ENCODE results near the gene PDIA3.
A peak's percentile ranks its signal among the peaks of the same experiment; 100 is the strongest.

PDIA3 gene

DNA sequence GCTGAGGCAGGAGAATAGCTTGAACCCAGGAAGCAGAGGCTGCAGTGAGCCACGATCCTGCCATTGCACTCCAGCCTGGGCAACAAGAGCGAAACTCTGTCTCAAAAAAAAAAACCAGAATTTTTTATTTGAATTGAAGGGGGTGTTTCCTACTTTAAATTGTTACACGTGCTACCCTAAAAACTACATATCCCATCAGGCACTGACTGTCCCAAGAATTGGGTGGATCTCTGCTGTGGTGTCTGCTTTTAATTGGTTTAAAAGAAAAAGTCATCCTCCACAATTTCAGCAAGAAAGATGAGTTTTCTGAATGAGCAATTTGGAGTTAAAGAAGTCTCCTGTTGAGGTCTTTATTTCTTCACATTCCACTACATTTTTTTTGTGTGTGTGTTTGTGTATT lies 2.1 kb downstream of the PDIA3 start:
- DNase-seq, result peak in 1 of 3 donors; percentile 10
- peaks cover 29% of the 10 kb centered on the region for H3K4me1 ChIP-seq (ENCODE audit: control insufficient read depth, insufficient read depth, low read length, poor library complexity, severe bottlenecking)
- no peaks in the 10 kb centered on the region for H3K9me3 ChIP-seq (ENCODE audit: control insufficient read depth, low read length)
- H3K36me3 ChIP-seq (ENCODE audit: control insufficient read depth, insufficient read depth, low read length), result peaks cover under 1% of the 10 kb centered on the region
- peak overlapping the region; percentile 32 for H3K27ac ChIP-seq (ENCODE audit: insufficient read depth, low read length, poor library complexity, severe bottlenecking)
- no peaks in the 10 kb centered on the region for H3K27me3 ChIP-seq (replicated peaks; ENCODE audit: control insufficient read depth, insufficient read depth, low read length, poor library complexity, severe bottlenecking)
- H3K4me3 ChIP-seq (ENCODE audit: insufficient read depth, low read depth, low read length, poor library complexity, severe bottlenecking), result no peak overlapping the region

DNA sequence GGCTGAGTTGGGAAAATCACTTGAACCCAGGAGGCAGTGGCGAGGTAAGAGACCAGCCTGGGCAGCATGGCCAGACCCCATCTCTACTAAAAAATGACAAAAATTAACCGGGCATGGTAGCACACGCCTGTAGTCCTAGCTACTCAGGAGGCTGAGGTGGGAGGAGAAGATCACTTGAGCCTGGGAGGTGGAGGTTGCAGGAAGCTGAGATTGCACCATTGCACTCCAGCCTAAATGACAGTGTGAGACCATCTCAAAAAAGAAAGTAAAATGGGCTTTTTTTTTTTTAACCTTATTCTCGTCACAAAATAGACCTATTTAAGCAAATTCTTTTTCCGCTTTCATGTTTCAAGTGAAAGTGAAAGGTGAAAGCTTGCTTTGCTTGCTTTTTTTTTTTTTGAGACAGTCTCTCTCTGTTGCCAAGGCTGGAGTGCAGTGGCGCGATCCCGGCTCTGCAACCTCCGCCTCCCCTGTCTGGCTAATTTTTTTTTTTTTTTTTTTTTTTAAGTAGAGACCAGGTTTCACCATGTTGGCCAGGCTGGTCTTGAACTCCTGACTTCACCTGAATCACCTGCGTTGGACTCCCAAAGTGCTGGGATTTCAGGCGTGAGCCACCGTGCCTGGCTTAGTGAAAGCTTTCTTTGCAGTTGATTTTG lies 3.6 kb downstream of the PDIA3 start:
- Histone ChIP-seq H3K4me1 (ENCODE audit: control insufficient read depth, insufficient read depth, low read length, poor library complexity, severe bottlenecking) (peaks cover 29% of the 10 kb centered on the region), H3K36me3 (ENCODE audit: control insufficient read depth, insufficient read depth, low read length) (peaks cover 11% of the 10 kb centered on the region), H3K9me3 (ENCODE audit: control insufficient read depth, low read length) (no peaks in the 10 kb centered on the region), H3K4me3 (ENCODE audit: insufficient read depth, low read depth, low read length, poor library complexity, severe bottlenecking) (peak overlapping the region; percentile 45), H3K27ac (ENCODE audit: insufficient read depth, low read length, poor library complexity, severe bottlenecking) (peak overlapping the region; percentile 45), H3K27me3 (replicated peaks; ENCODE audit: control insufficient read depth, insufficient read depth, low read length, poor library complexity, severe bottlenecking) (no peaks in the 10 kb centered on the region)
- peak; percentile 17 to 43 (median 34) for DNase-seq

DNA sequence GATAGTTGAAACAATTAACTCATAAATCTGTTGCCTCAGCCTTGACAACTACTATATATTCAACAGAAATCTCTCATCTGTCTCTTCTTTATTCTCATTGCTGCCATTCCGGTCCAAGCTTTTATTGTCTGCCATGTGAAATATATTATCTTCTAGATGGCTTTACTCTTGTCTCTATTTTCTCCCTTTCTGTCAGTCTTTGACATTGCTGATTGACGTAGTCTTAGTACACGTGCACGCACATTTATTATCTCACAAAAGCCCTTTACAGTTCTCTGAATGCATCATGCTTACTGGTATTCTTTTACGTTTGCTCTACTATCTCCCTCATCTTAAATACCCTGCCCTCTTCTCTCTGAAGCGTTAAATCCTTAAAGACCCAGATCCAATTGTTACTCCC lies 5.6 kb downstream of the PDIA3 start:
- no peak for DNase-seq
- Histone ChIP-seq H3K27me3 (replicated peaks; ENCODE audit: control insufficient read depth, insufficient read depth, low read length, poor library complexity, severe bottlenecking) (no peaks in the 10 kb centered on the region), H3K36me3 (ENCODE audit: control insufficient read depth, insufficient read depth, low read length) (peaks cover 32% of the 10 kb centered on the region), H3K4me3 (ENCODE audit: insufficient read depth, low read depth, low read length, poor library complexity, severe bottlenecking) (no peak overlapping the region), H3K9me3 (ENCODE audit: control insufficient read depth, low read length) (no peaks in the 10 kb centered on the region), H3K27ac (ENCODE audit: insufficient read depth, low read length, poor library complexity, severe bottlenecking) (peak overlapping the region; percentile 26), H3K4me1 (ENCODE audit: control insufficient read depth, insufficient read depth, low read length, poor library complexity, severe bottlenecking) (peaks cover 26% of the 10 kb centered on the region)

DNA sequence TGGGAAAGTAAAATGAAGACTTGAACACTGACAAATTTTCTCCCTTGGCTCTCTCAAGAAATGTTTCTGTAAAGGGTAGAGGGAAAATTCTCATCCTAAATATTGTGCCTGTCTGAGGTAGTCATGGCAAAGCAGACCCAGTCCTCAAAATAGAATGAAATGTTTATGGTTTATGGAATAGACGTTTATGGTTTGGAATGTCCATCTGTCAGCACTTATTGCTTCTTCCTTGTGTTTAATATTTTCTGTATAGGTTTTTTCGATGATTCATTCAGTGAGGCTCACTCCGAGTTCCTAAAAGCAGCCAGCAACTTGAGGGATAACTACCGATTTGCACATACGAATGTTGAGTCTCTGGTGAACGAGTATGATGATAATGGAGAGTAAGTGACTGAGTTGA lies 16.6 kb downstream of the PDIA3 start:
- Histone ChIP-seq H3K9me3 (ENCODE audit: control insufficient read depth, low read length) (no peaks in the 10 kb centered on the region), H3K4me1 (ENCODE audit: control insufficient read depth, insufficient read depth, low read length, poor library complexity, severe bottlenecking) (no peaks in the 10 kb centered on the region), H3K36me3 (ENCODE audit: control insufficient read depth, insufficient read depth, low read length) (peaks cover 79% of the 10 kb centered on the region), H3K27me3 (replicated peaks; ENCODE audit: control insufficient read depth, insufficient read depth, low read length, poor library complexity, severe bottlenecking) (no peaks in the 10 kb centered on the region), H3K4me3 (ENCODE audit: insufficient read depth, low read depth, low read length, poor library complexity, severe bottlenecking) (no peak overlapping the region), H3K27ac (ENCODE audit: insufficient read depth, low read length, poor library complexity, severe bottlenecking) (no peak overlapping the region)
- no peak for DNase-seq

DNA sequence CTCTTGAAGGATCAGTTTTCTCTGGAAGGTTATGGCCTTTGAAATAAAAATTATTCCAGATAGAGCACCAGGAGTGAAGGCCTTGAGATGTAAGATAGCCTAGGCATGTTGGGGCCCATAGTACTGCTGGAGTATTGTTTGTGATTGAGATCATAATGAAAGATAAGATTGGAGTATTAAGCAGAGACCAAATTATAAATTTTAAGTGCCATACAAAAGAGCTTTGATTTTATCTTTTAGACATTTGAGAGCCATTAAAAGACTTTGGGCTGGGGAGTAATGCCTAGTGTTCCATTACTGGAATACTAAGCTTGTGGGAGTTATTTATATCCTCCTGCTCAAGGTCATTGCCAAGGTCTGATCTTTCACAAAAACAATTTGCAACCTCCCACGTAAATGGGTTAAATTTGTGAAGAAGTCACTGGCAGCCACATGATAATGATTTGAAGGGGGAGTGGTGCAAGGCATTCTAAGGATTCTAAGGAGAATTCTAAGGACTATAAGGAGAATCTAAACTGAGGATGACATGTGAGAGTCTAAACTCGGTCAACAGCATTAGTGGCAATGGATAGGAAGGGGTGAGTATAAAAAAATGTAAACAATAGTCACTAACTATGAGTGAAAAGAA lies 17.7 kb downstream of the PDIA3 start:
- H3K36me3 ChIP-seq (ENCODE audit: control insufficient read depth, insufficient read depth, low read length), result peaks cover 81% of the 10 kb centered on the region
- no peaks in the 10 kb centered on the region for H3K27me3 ChIP-seq (replicated peaks; ENCODE audit: control insufficient read depth, insufficient read depth, low read length, poor library complexity, severe bottlenecking)
- no peaks in the 10 kb centered on the region for H3K9me3 ChIP-seq (ENCODE audit: control insufficient read depth, low read length)
- H3K4me1 ChIP-seq (ENCODE audit: control insufficient read depth, insufficient read depth, low read length, poor library complexity, severe bottlenecking), result no peaks in the 10 kb centered on the region
- H3K27ac ChIP-seq (ENCODE audit: insufficient read depth, low read length, poor library complexity, severe bottlenecking), result no peak overlapping the region
- H3K4me3 ChIP-seq (ENCODE audit: insufficient read depth, low read depth, low read length, poor library complexity, severe bottlenecking), result no peak overlapping the region
- no peak for DNase-seq

DNA sequence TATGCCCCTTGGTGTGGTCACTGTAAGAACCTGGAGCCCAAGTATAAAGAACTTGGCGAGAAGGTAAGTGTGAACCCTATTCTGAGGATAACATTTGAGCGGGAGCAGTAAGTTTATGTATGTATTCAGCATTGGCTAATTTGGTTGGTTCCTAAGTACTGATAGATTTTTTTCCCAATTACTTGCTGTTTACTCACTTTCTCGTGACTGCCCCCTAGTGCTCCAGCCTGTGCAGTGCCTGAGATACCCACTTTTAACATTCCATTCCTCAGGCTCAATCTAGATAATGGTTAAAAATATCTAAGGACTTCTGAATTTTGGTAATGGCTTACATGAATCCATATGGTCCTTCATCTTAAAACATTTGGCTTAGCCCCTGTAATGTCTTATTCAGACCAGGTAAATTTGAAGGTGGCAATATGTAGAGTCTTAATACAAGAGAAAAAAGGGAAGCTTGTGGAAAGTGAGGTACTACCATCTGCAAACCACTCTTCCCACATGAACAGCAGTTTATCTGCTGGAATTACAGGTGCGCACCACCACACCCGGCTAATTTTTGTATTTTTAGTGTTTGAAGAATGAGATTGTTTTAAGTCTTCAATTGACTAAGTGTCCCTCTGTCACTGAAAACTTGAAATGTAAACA lies 23.5 kb downstream of the PDIA3 start:
- Histone ChIP-seq H3K4me1 (ENCODE audit: control insufficient read depth, insufficient read depth, low read length, poor library complexity, severe bottlenecking) (no peaks in the 10 kb centered on the region), H3K9me3 (ENCODE audit: control insufficient read depth, low read length) (no peaks in the 10 kb centered on the region), H3K36me3 (ENCODE audit: control insufficient read depth, insufficient read depth, low read length) (peaks cover 83% of the 10 kb centered on the region), H3K27ac (ENCODE audit: insufficient read depth, low read length, poor library complexity, severe bottlenecking) (no peak overlapping the region), H3K4me3 (ENCODE audit: insufficient read depth, low read depth, low read length, poor library complexity, severe bottlenecking) (no peak overlapping the region), H3K27me3 (replicated peaks; ENCODE audit: control insufficient read depth, insufficient read depth, low read length, poor library complexity, severe bottlenecking) (no peaks in the 10 kb centered on the region)
- DNase-seq, result peak in 1 of 3 donors; percentile 37

DNA sequence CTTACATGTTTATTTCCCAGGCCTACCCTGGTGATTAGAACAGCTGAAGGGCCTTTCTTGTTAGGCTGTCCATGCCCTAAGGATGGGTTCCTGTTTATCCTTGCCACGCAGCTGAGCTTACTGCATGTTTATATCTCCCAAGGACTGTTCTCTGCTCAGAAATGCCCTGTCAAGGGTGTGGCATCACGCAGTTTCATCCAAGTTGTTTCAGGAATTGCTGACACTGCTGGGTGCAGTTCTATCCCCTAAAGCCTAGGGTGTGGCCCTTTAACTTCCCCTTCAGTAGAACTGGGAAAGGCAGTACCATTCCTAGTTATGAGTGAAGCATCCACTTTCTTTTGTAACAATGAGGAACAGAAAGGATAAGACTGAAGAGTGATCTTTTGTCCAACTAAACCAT lies 25.6 kb downstream of the PDIA3 start:
- H3K4me3 ChIP-seq (ENCODE audit: insufficient read depth, low read depth, low read length, poor library complexity, severe bottlenecking), result no peak overlapping the region
- H3K9me3 ChIP-seq (ENCODE audit: control insufficient read depth, low read length), result no peaks in the 10 kb centered on the region
- H3K27ac ChIP-seq (ENCODE audit: insufficient read depth, low read length, poor library complexity, severe bottlenecking), result no peak overlapping the region
- H3K27me3 ChIP-seq (replicated peaks; ENCODE audit: control insufficient read depth, insufficient read depth, low read length, poor library complexity, severe bottlenecking), result no peaks in the 10 kb centered on the region
- no peak for DNase-seq
- peaks cover 62% of the 10 kb centered on the region for H3K36me3 ChIP-seq (ENCODE audit: control insufficient read depth, insufficient read depth, low read length)
- H3K4me1 ChIP-seq (ENCODE audit: control insufficient read depth, insufficient read depth, low read length, poor library complexity, severe bottlenecking), result peaks cover 5% of the 10 kb centered on the region

DNA sequence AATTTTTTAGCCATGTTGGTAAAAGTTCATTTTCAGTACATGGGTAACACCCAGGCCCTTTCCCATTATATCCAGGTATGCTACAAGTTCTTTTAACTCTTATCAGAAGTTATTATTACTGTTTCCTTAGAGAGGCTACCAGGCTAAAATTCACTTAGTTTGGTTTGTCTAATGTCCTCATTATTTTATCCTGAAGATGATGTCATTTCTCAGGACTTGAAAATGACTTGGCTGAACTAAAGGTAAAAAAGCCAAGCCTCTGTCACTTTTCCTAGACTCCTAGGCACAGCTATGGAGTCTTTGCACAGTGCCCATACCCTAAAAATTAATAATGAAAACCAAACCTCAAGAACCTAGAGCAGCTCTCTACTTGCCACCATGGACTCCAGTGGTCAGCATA lies 26.4 kb downstream of the PDIA3 start:
- peaks cover 5% of the 10 kb centered on the region for H3K4me1 ChIP-seq (ENCODE audit: control insufficient read depth, insufficient read depth, low read length, poor library complexity, severe bottlenecking)
- no peaks in the 10 kb centered on the region for H3K27me3 ChIP-seq (replicated peaks; ENCODE audit: control insufficient read depth, insufficient read depth, low read length, poor library complexity, severe bottlenecking)
- no peak overlapping the region for H3K4me3 ChIP-seq (ENCODE audit: insufficient read depth, low read depth, low read length, poor library complexity, severe bottlenecking)
- DNase-seq, result no peak
- H3K36me3 ChIP-seq (ENCODE audit: control insufficient read depth, insufficient read depth, low read length), result peaks cover 55% of the 10 kb centered on the region
- no peaks in the 10 kb centered on the region for H3K9me3 ChIP-seq (ENCODE audit: control insufficient read depth, low read length)
- H3K27ac ChIP-seq (ENCODE audit: insufficient read depth, low read length, poor library complexity, severe bottlenecking), result no peak overlapping the region

DNA sequence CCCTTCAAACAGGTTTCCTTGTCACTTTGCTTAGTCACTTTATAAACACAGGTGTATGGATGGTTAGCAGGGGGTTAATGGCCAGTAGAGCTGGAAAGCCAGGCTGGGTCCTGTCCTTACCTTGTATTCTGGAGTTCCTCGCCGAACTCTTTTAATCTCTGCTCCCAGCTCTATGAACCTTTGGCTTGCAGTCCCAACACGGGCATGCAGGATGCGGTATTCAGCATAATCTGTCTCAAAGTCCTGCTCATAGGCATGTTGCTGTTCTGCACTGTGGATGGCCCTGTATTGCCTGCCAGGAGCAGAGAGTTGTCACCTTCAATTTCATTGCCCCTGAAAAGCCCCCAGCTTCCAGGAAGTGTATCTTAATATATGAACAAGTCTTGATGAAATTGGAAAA lies 27.8 kb downstream of the PDIA3 start:
- H3K4me1 ChIP-seq (ENCODE audit: control insufficient read depth, insufficient read depth, low read length, poor library complexity, severe bottlenecking), result peaks cover 10% of the 10 kb centered on the region
- H3K27me3 ChIP-seq (replicated peaks; ENCODE audit: control insufficient read depth, insufficient read depth, low read length, poor library complexity, severe bottlenecking), result no peaks in the 10 kb centered on the region
- no peaks in the 10 kb centered on the region for H3K9me3 ChIP-seq (ENCODE audit: control insufficient read depth, low read length)
- no peak for DNase-seq
- peaks cover 42% of the 10 kb centered on the region for H3K36me3 ChIP-seq (ENCODE audit: control insufficient read depth, insufficient read depth, low read length)
- no peak overlapping the region for H3K27ac ChIP-seq (ENCODE audit: insufficient read depth, low read length, poor library complexity, severe bottlenecking)
- no peak overlapping the region for H3K4me3 ChIP-seq (ENCODE audit: insufficient read depth, low read depth, low read length, poor library complexity, severe bottlenecking)

DNA sequence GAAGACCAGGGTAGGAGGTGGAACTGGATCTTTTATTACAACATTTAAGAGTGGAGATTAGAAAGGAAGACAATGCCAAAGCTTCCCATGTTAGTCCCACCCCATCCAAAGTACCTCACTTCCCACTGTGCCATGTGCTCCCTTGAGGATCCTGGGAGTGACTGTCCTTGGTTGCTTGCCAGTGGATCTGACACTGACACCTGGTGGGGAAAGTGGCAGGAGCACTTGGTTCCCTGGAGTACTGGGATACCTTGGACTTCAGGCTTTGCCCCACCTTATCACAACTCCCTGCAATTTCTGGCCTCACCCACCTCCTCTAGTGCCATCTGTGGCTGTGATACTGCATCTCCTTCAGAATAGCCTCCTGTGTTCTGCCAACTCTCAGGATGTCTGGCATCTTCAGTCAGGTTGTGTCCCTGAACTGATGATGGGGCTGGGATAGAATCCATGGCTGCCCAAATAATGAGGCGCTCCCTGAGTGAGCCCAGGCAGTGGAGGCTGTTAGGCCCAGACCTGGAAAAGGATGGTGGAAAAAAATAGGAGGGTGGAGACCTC lies 29.2 kb downstream of the PDIA3 start:
- Histone ChIP-seq H3K36me3 (ENCODE audit: control insufficient read depth, insufficient read depth, low read length) (peaks cover 28% of the 10 kb centered on the region), H3K27me3 (replicated peaks; ENCODE audit: control insufficient read depth, insufficient read depth, low read length, poor library complexity, severe bottlenecking) (no peaks in the 10 kb centered on the region), H3K4me3 (ENCODE audit: insufficient read depth, low read depth, low read length, poor library complexity, severe bottlenecking) (no peak overlapping the region), H3K9me3 (ENCODE audit: control insufficient read depth, low read length) (no peaks in the 10 kb centered on the region), H3K27ac (ENCODE audit: insufficient read depth, low read length, poor library complexity, severe bottlenecking) (no peak overlapping the region), H3K4me1 (ENCODE audit: control insufficient read depth, insufficient read depth, low read length, poor library complexity, severe bottlenecking) (peaks cover 10% of the 10 kb centered on the region)
- no peak for DNase-seq

Data from effector memory CD4-positive, alpha-beta T cell (primary cell).